MCF 10A (cell line): ENCODE results near the gene PDZRN3. TPM values are rescaled to one million over a fixed set of nuclear protein-coding genes. Genes with fewer than 3 reads are reported as not detected.

ENCODE experiments used
- BruUV-seq: library from RNA; stranded (reverse); fragments of 400-500 nt; replicated peaks from 2 replicates; lab custom pipeline; 2021; lab: Mats Ljungman, UMichigan
- CTCF ChIA-PET: fragments of 300-600 bp; sonication (Branson Sonifier 250); formaldehyde crosslinking; extraction: SDS; loops from one replicate; lab custom pipeline; 2021; ENCODE audit warnings: antibody characterized with exemption, inconsistent platforms; lab: Yijun Ruan, JAX
- POLR2A ChIA-PET: fragments of 300-600, 350-650 bp; sonication (Branson Sonifier 250); formaldehyde crosslinking; extraction: SDS; loops from one replicate; lab custom pipeline; 2020; ENCODE audit warnings: antibody characterized with exemption, inconsistent platforms; lab: Yijun Ruan, JAX
- DNase-seq: peaks from one replicate; pipeline ENCODE4 v3.0.0-alpha.2; 2018; ENCODE audit not compliant: unreplicated experiment
- H3K27ac Mint-ChIP-seq: one replicate; pipeline ENCODE4 v1.8.0; 2022; ENCODE audit warnings: mild to moderate bottlenecking, low read depth, mixed read lengths; ENCODE audit not compliant: unreplicated experiment
- H3K27me3 Mint-ChIP-seq: one replicate; pipeline ENCODE4 v1.8.0; 2022; ENCODE audit warnings: mixed read lengths; ENCODE audit not compliant: insufficient read depth, unreplicated experiment
- H3K36me3 Mint-ChIP-seq: one replicate; pipeline ENCODE4 v1.8.0; 2022; ENCODE audit warnings: mild to moderate bottlenecking, moderate library complexity, mixed read lengths; ENCODE audit not compliant: insufficient read depth, unreplicated experiment
- H3K4me1 Mint-ChIP-seq: one replicate; pipeline ENCODE4 v1.8.0; 2022; ENCODE audit warnings: mixed read lengths; ENCODE audit not compliant: insufficient read depth, unreplicated experiment
- H3K4me3 Mint-ChIP-seq: one replicate; pipeline ENCODE4 v1.8.0; 2022; ENCODE audit warnings: mild to moderate bottlenecking, moderate library complexity, mixed read lengths; ENCODE audit not compliant: unreplicated experiment
- H3K9me3 Mint-ChIP-seq: one replicate; pipeline ENCODE4 v1.8.0; 2022; ENCODE audit warnings: mixed read lengths; ENCODE audit not compliant: unreplicated experiment
- CTCF ChIP-seq: fragments of 200-600 bp; IDR thresholded peaks from one replicate; pipeline ENCODE4 v1.8.0; 2022; ENCODE audit warnings: antibody characterized with exemption, mild to moderate bottlenecking; ENCODE audit not compliant: unreplicated experiment
- intact Hi-C: fragments of 100-400 bp; cut with micrococcal nuclease; formaldehyde crosslinking; loops from 2 replicates; pipeline ENCODE4 v1.14.1; 2022
- total RNA-seq: library from RNA; stranded (reverse); gene quantifications from 2 replicates; pipeline ENCODE4 v1.2.3, GENCODE V29; 2022

PDZRN3 gene
- total RNA-seq, 1 experiment from 2014 or later: not detected

- H3K9me3 Mint-ChIP-seq: no peaks in the 10 kb centered on the region
- H3K4me1 Mint-ChIP-seq: no peaks in the 10 kb centered on the region
- H3K4me3 Mint-ChIP-seq: no peak overlapping the region
- DNase-seq: no peak
- no peak overlapping the region for H3K27ac Mint-ChIP-seq
- TF ChIP-seq CTCF: no peak
- CTCF ChIA-PET: interaction anchor here (0.6 kb wide), 1 partner anchor 30 kb away, joined by 3 read pairs; no protein-coding TSS in a partner anchor
- no peaks in the 10 kb centered on the region for H3K36me3 Mint-ChIP-seq
- peaks cover 42% of the 10 kb centered on the region for H3K27me3 Mint-ChIP-seq
- intact Hi-C loops: no loop called here
- POLR2A ChIA-PET: no interaction called here
- BruUV-seq: no TSS peak
Measured at GRCh38 chr3:73413619-73414018, 211.1 kb downstream of the PDZRN3 start.

- no peak overlapping the region for H3K27ac Mint-ChIP-seq
- no TSS peak for BruUV-seq
- peaks cover 31% of the 10 kb centered on the region for H3K27me3 Mint-ChIP-seq
- ChIA-PET POLR2A (no interaction called here), CTCF (no interaction called here)
- intact Hi-C loops: no loop called here
- no peaks in the 10 kb centered on the region for H3K4me1 Mint-ChIP-seq
- no peaks in the 10 kb centered on the region for H3K36me3 Mint-ChIP-seq
- DNase-seq: no peak
- H3K9me3 Mint-ChIP-seq: no peaks in the 10 kb centered on the region
- no peak overlapping the region for H3K4me3 Mint-ChIP-seq
- TF ChIP-seq CTCF: no peak
Measured at GRCh38 chr3:73411993-73412392, 212.7 kb downstream of the PDZRN3 start.

- H3K4me1 Mint-ChIP-seq: no peaks in the 10 kb centered on the region
- no peak overlapping the region for H3K27ac Mint-ChIP-seq
- H3K9me3 Mint-ChIP-seq: no peaks in the 10 kb centered on the region
- TF ChIP-seq CTCF: no peak
- no peak overlapping the region for H3K4me3 Mint-ChIP-seq
- ChIA-PET POLR2A (no interaction called here), CTCF (interaction anchor here (0.7 kb wide), 1 partner anchor 311 kb away, joined by 3 read pairs; no protein-coding TSS in a partner anchor)
- DNase-seq: no peak
- peaks cover 31% of the 10 kb centered on the region for H3K27me3 Mint-ChIP-seq
- intact Hi-C loops: no loop called here
- no peaks in the 10 kb centered on the region for H3K36me3 Mint-ChIP-seq
- no TSS peak for BruUV-seq
Measured at GRCh38 chr3:73411545-73411944, 213.2 kb downstream of the PDZRN3 start.

GRCh38 chr3:73409138-73409763 is 215.5 kb downstream of the PDZRN3 start:
- Mint-ChIP-seq H3K27ac (no peak overlapping the region), H3K36me3 (no peaks in the 10 kb centered on the region), H3K27me3 (peaks cover 10% of the 10 kb centered on the region), H3K4me3 (no peak overlapping the region), H3K4me1 (no peaks in the 10 kb centered on the region), H3K9me3 (no peaks in the 10 kb centered on the region)
- no peak for TF ChIP-seq CTCF
- no TSS peak for BruUV-seq
- ChIA-PET POLR2A (no interaction called here), CTCF (interaction anchor here (0.6 to 2.0 kb wide), 2 partner anchors 11 to 308 kb away, joined by 3 to 6 read pairs; no protein-coding TSS in a partner anchor)
- intact Hi-C loops: no loop called here
- peak; percentile 15 for DNase-seq
